K562 (cell line): ENCODE results near the gene ARMC9. TPM values are rescaled to one million over a fixed set of nuclear protein-coding genes. Genes with fewer than 3 reads are reported as not detected.

Source experiments
- ATAC-seq: fragments of 200-7000 bp; cut with Tn5 transposase; 3 replicates; pipeline ENCODE4 v1.9.1; 2020; ENCODE audit warnings: moderate library complexity
- BruUV-seq: library from RNA; stranded (reverse); fragments of 400-500 nt; replicated peaks from 2 replicates; lab custom pipeline; 2021; lab: Mats Ljungman, UMichigan
- CTCF ChIA-PET: fragments of 300-600 bp; formaldehyde crosslinking; extraction: SDS; loops from one replicate; lab custom pipeline; 2021; ENCODE audit warnings: low intra/inter-chr PET ratio; lab: Yijun Ruan, JAX
- POLR2A ChIA-PET: fragments of 300-600, 350-650 bp; sonication (Branson Sonifier 250); formaldehyde crosslinking; extraction: SDS; loops from one replicate; lab custom pipeline; 2021; ENCODE audit warnings: antibody characterized with exemption, inconsistent platforms; lab: Yijun Ruan, JAX
- DNase-seq, 4 experiments: peaks; one replicate each; pipeline versions ENCODE4 v3.0.0 to v3.0.0-alpha.2; 2011 to 2018; ENCODE audit warnings: low spot score in 3 of 4, mixed read lengths in 3 of 4; ENCODE audit errors: extremely low read depth in 1 of 4
- FAIRE-seq: peaks from 2 replicates; lab custom pipeline; 2011; peaks lifted over from hg19 to GRCh38; lab: Jason Lieb, UNC
- H2AFZ ChIP-seq: 2 replicates; pipeline ENCODE4 v1.6.0; 2011; ENCODE audit warnings: low read depth, low read length, control low read depth, inconsistent platforms
- H3K27ac ChIP-seq: fragments of 200-600 bp; 3 replicates; pipeline ENCODE4 v1.8.0; 2011; ENCODE audit warnings: low read depth, mild to moderate bottlenecking, control low read depth, inconsistent platforms, low read length, moderate library complexity, mixed read lengths; ENCODE audit errors: extremely low read depth
- H3K27me3 ChIP-seq, 2 experiments: fragments of 300-600 bp in 1 of 2; 2 replicates in 1 of 2; 3 replicates in 1 of 2; pipeline versions ENCODE4 v1.6.0 to v1.8.0; 2011; ENCODE audit warnings: inconsistent platforms in 2 of 2, low read length in 2 of 2, mild to moderate bottlenecking in 1 of 2, mixed read lengths in 1 of 2, moderate library complexity in 1 of 2; ENCODE audit not compliant: control insufficient read depth in 2 of 2, insufficient read depth in 2 of 2
- H3K36me3 ChIP-seq: fragments of 300-600 bp; 3 replicates; pipeline ENCODE4 v1.8.0; 2011; ENCODE audit warnings: mild to moderate bottlenecking, low read length, inconsistent platforms; ENCODE audit not compliant: control insufficient read depth, insufficient read depth
- H3K4me1 ChIP-seq, 2 experiments: fragments of 200-600 bp in 1 of 2; replicated peaks in 1 of 2; 2 replicates in 1 of 2; 3 replicates in 1 of 2; pipeline versions ENCODE4 v1.5.1 to v1.8.0; 2011; ENCODE audit warnings: inconsistent platforms in 2 of 2, low read length in 2 of 2, mild to moderate bottlenecking in 1 of 2, mixed read lengths in 1 of 2, moderate library complexity in 1 of 2; ENCODE audit not compliant: control insufficient read depth in 2 of 2, insufficient read depth in 2 of 2
- H3K4me2 ChIP-seq: 2 replicates; pipeline ENCODE4 v1.6.1; 2011; ENCODE audit warnings: low read length, control low read depth, inconsistent platforms, mixed read lengths; ENCODE audit not compliant: insufficient read depth
- H3K4me3 ChIP-seq: fragments of 200-600 bp; sonication (generic), shearing (Covaris generic); 2 replicates; pipeline ENCODE4 v1.5.1; 2016; ENCODE audit warnings: control low read depth, inconsistent platforms
- H3K79me2 ChIP-seq: fragments of 200-600 bp; 3 replicates; pipeline ENCODE4 v1.8.0; 2011; ENCODE audit warnings: low read length, inconsistent platforms; ENCODE audit not compliant: control insufficient read depth, insufficient read depth
- H3K9ac ChIP-seq, 2 experiments: 2 replicates each; pipeline versions ENCODE4 v1.6.0 to v1.6.1; 2011; ENCODE audit warnings: low read depth in 2 of 2, low read length in 2 of 2, control low read depth in 1 of 2, inconsistent platforms in 1 of 2, mild to moderate bottlenecking in 1 of 2, mixed read lengths in 1 of 2; ENCODE audit not compliant: insufficient read depth in 1 of 2
- H3K9me1 ChIP-seq: one replicate; pipeline ENCODE4 v1.6.0; 2011; ENCODE audit warnings: inconsistent platforms, mild to moderate bottlenecking, low read length, moderate library complexity; ENCODE audit not compliant: control insufficient read depth, insufficient read depth
- H3K9me3 ChIP-seq: replicated peaks from 2 replicates; pipeline ENCODE4 v1.5.1; 2011; ENCODE audit warnings: low read depth, low read length, inconsistent platforms; ENCODE audit not compliant: control insufficient read depth, insufficient read depth
- H4K20me1 ChIP-seq: replicated peaks from 2 replicates; pipeline ENCODE4 v1.6.1; 2011; ENCODE audit warnings: low read length, inconsistent platforms, mixed read lengths; ENCODE audit not compliant: control insufficient read depth, insufficient read depth
- DACH1 ChIP-seq: fragments of 450-650 bp; IDR thresholded peaks from 2 replicates; pipeline ENCODE4 v1.6.1; 2018; ENCODE audit not compliant: partially characterized antibody
- HDAC2 ChIP-seq: fragments of 450-650 bp; IDR thresholded peaks from 2 replicates; pipeline ENCODE4 v1.6.1; 2016; ENCODE audit warnings: mild to moderate bottlenecking
- HDAC8 ChIP-seq: fragments of 450-650 bp; IDR thresholded peaks from 2 replicates; pipeline ENCODE4 v1.6.1; 2016; ENCODE audit warnings: mild to moderate bottlenecking, missing genetic modification characterization, moderate library complexity, missing compliant biosample characterization
- HLTF ChIP-seq: fragments of 450-650 bp; IDR thresholded peaks from 2 replicates; pipeline ENCODE4 v1.6.1; 2016
- HNRNPUL1 ChIP-seq: fragments of 200-400 bp; formaldehyde crosslinking; IDR thresholded peaks from 2 replicates; pipeline ENCODE4 v1.6.1; 2017; ENCODE audit warnings: low read length
- ILK ChIP-seq: fragments of 450-650 bp; IDR thresholded peaks from 2 replicates; pipeline ENCODE4 v1.6.1; 2016; ENCODE audit warnings: missing genetic modification characterization, low read depth, mild to moderate bottlenecking, missing compliant biosample characterization, moderate library complexity, borderline replicate concordance
- KDM5B ChIP-seq: fragments of 200-600 bp; sonication (generic); IDR thresholded peaks from 2 replicates; pipeline ENCODE4 v1.6.1; 2012; ENCODE audit warnings: low read depth, mild to moderate bottlenecking, moderate library complexity, low read length, control low read depth, inconsistent platforms; ENCODE audit not compliant: insufficient replicate concordance
- MED1 ChIP-seq: sonication (generic); formaldehyde crosslinking; IDR thresholded peaks from 2 replicates; pipeline ENCODE4 v1.8.1; 2023; ENCODE audit warnings: missing genetic modification reagents, borderline replicate concordance
- NCOA4 ChIP-seq: fragments of 450-650 bp; IDR thresholded peaks from 2 replicates; pipeline ENCODE4 v1.6.1; 2018; ENCODE audit warnings: mild to moderate bottlenecking; ENCODE audit not compliant: partially characterized antibody
- PHF21A ChIP-seq: fragments of 450-650 bp; IDR thresholded peaks from 2 replicates; pipeline ENCODE4 v1.6.1; 2017; ENCODE audit warnings: low read depth, borderline replicate concordance
- RB1 ChIP-seq: fragments of 450-650 bp; IDR thresholded peaks from 2 replicates; pipeline ENCODE4 v1.6.1; 2017; ENCODE audit warnings: low read depth, mild to moderate bottlenecking
- SRSF1 ChIP-seq: fragments of 200-400 bp; formaldehyde crosslinking; IDR thresholded peaks from 2 replicates; pipeline ENCODE4 v1.6.1; 2017; ENCODE audit warnings: mild to moderate bottlenecking, low read depth, low read length, moderate library complexity
- ZNF121 ChIP-seq: sonication (generic); formaldehyde crosslinking; conservative IDR thresholded peaks from 2 replicates; pipeline ENCODE4 v1.8.0; 2022; ENCODE audit warnings: missing genetic modification reagents
- ZNF57 ChIP-seq: fragments of 450-650 bp; formaldehyde crosslinking; IDR thresholded peaks from 2 replicates; pipeline ENCODE4 v1.4.0; 2020; ENCODE audit warnings: mild to moderate bottlenecking, moderate library complexity
- ZNF586 ChIP-seq: fragments of 450-650 bp; formaldehyde crosslinking; conservative IDR thresholded peaks from 2 replicates; pipeline ENCODE4 v1.4.0; 2020; ENCODE audit warnings: mild to moderate bottlenecking, moderate library complexity
- WGBS: fragments of 100-300 bp; shearing (Covaris generic); methylation state at CpG from one replicate; pipeline ENCODE4 v1.1.6; 2016; ENCODE audit warnings: low coverage, mixed read lengths; ENCODE audit not compliant: insufficient coverage; ENCODE audit errors: missing lambda C conversion rate; 5-methylcytosine and 5-hydroxymethylcytosine counted together
- in situ Hi-C: fragments of 300-500 bp; cut with MboI; formaldehyde crosslinking; loops from 4 replicates; pipeline ENCODE4 v1.15.0; 2018; ENCODE audit warnings: inconsistent platforms, mixed read lengths
- intact Hi-C: fragments of 100-400 bp; cut with micrococcal nuclease; formaldehyde crosslinking; loops from 2 replicates; pipeline ENCODE4 v1.14.2; 2022
- polyA plus RNA-seq, 8 experiments: library from polyadenylated mRNA; depleted of rRNA in 4 of 8; stranded (reverse) in 5 of 8; unstranded in 3 of 8; fragments of >200 nt; fragmentation: Nextera tagmentation in 2 of 8; fragmentation: Illumina TruSeq in 1 of 8; extraction: Ambion mirVana in 2 of 8; extraction: Trizol in 1 of 8; gene quantifications; 2 replicates each; pipeline versions ENCODE4 v1.2.1 to v1.2.3, GENCODE V29; 2011 to 2014; ENCODE audit warnings: inconsistent platforms in 1 of 8, missing spikeins in 1 of 8
- total RNA-seq, 7 experiments: library from RNA; depleted of rRNA in 6 of 7; stranded (reverse); fragments of >200 nt in 6 of 7; fragmentation: Illumina TruSeq in 2 of 7; extraction: Trizol in 2 of 7; gene quantifications; 2 replicates each; pipeline versions ENCODE4 v1.2.1 to v1.2.3, GENCODE V29; 2011 to 2021; ENCODE audit warnings: low replicate concordance in 1 of 7
- TF ChIP-seq, protein P1 (sequence below): fragments of 450-650 bp; IDR thresholded peaks from 2 replicates; pipeline ENCODE4 v1.6.1; 2016; ENCODE audit warnings: missing biosample characterization, missing genetic modification characterization

The ARMC9 gene
- total and polyA plus RNA-seq, 9 of the 15 experiments (the other 6 are each of a cell fraction or from before 2014, with no cell fraction given) = 0.36 to 2.3 (median 1.1) TPM

DNA sequence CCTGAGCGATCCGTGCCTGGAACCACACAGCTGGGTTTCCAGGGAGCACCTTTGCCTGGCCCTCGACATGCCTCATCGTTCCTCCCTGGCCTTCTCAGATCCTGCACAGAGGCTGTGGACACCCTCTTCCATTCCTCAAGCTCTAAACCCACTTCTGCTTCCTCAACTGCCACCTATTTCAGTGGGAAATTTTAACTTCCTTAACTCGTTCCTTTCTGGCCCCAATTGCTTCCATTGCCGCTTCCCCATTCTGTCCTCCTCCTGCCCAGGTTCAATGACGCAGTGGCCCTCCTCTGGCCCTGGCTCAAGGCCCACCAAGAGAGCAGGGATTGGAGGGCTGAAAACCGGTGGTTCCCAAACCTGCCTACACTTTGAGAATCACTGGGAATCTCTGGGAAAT is 192.2 kb downstream of the ARMC9 start (continued):
- TF ChIP-seq, protein P1, sequence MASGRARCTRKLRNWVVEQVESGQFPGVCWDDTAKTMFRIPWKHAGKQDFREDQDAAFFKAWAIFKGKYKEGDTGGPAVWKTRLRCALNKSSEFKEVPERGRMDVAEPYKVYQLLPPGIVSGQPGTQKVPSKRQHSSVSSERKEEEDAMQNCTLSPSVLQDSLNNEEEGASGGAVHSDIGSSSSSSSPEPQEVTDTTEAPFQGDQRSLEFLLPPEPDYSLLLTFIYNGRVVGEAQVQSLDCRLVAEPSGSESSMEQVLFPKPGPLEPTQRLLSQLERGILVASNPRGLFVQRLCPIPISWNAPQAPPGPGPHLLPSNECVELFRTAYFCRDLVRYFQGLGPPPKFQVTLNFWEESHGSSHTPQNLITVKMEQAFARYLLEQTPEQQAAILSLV (tag) = no peak
- TF ChIP-seq HNRNPUL1 = no peak
- no peak for TF ChIP-seq HDAC8
- TF ChIP-seq PHF21A = no peak

DNA sequence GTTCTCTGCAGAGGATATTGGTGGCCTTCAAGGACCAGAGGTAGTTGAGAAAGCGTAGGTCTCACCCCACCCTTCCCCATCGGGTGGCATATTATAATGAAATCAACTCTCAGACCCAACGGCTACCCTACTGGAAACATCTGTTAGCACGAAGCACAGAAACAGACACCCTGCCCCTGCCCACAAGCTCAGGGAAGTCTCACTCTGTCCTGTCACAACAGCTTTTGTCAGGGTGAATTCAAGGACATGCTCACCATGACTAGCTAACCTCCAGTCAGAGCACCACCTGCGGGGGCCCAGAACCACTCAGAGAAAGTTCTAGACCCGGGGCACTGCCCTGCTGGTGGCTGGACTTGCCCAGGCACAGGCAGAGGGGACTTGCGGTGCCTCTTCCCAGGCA is 193.6 kb downstream of the ARMC9 start:
- Histone ChIP-seq H3K4me2 (no peak overlapping the region), H3K9me1 (no peaks in the 10 kb centered on the region), H3K27ac (no peak overlapping the region), H3K36me3 (no peaks in the 10 kb centered on the region), H3K4me1 (peaks cover 0 to 4% of the 10 kb centered on the region in 2 experiments; a peak in 1 of 5 replicates), H3K79me2 (no peaks in the 10 kb centered on the region), H3K9ac (no peak overlapping the region), H3K9me3 (no peaks in the 10 kb centered on the region), H3K27me3 (peaks cover 2 to 40% of the 10 kb centered on the region in 2 experiments; a peak in 2 of 5 replicates), H2AFZ (no peak overlapping the region), H3K4me3 (no peak overlapping the region), H4K20me1 (no peaks in the 10 kb centered on the region)
- DNase-seq (peak in 1 of 4 experiments; percentile 3), FAIRE-seq (no peak), ATAC-seq (no peak)
- TF ChIP-seq KDM5B = no peak
- no peak for TF ChIP-seq HLTF
- no peak for TF ChIP-seq ZNF57 (CRISPR knock-in tag)
- no peak for TF ChIP-seq ZNF586
- TF ChIP-seq HDAC2 = no peak
- no peak for TF ChIP-seq RB1
- TF ChIP-seq DACH1 = no peak
- no peak for TF ChIP-seq ILK (tag)
- no peak for TF ChIP-seq ZNF121 (CRISPR knock-in tag)
- TF ChIP-seq NCOA4 = no peak
- no peak for TF ChIP-seq MED1 (CRISPR knock-in tag)
- no peak for TF ChIP-seq SRSF1
- WGBS = 8% methylated on average over 5 of the region's 7 CpGs
- intact Hi-C loops = no loop called here
- POLR2A ChIA-PET = no interaction called here
- CTCF ChIA-PET = no interaction called here
- in situ Hi-C loops = no loop called here
- no TSS peak for BruUV-seq
